IMR-90 (cell line): ENCODE data around the gene PRKD1. TPM values are rescaled to one million over a fixed set of nuclear protein-coding genes. Genes with fewer than 3 reads are reported as not detected.
A peak's percentile ranks its signal among the peaks of the same experiment; 100 is the strongest.

Experiments used
- ATAC-seq: fragments of 200-7000 bp; cut with Tn5 transposase; 2 replicates; pipeline ENCODE4 v1.9.1; 2020; ENCODE audit warnings: low read depth, mild to moderate bottlenecking, moderate library complexity
- BruUV-seq: library from RNA; stranded (reverse); fragments of 400-500 nt; replicated peaks from 2 replicates; lab custom pipeline; 2021; lab: Mats Ljungman, UMichigan
- CTCF ChIA-PET: fragments of 300-600 bp; formaldehyde crosslinking; extraction: SDS; loops from one replicate; lab custom pipeline; 2021; ENCODE audit warnings: antibody characterized with exemption; lab: Yijun Ruan, JAX
- POLR2A ChIA-PET: fragments of 300-600 bp; sonication (Branson Sonifier 250); formaldehyde crosslinking; loops from one replicate; lab custom pipeline; 2022; ENCODE audit warnings: antibody characterized with exemption; ENCODE audit not compliant: unreplicated experiment; lab: Charles Lee
- DNase-seq: peaks from one replicate; pipeline ENCODE4 v3.0.0; 2013
- H2AFZ ChIP-seq: replicated peaks from 2 replicates; pipeline ENCODE3; 2013; ENCODE audit warnings: low read length, mild to moderate bottlenecking; ENCODE audit not compliant: poor library complexity
- H2AK5ac ChIP-seq: 2 replicates; pipeline ENCODE4 v1.6.1; 2013; ENCODE audit warnings: low read depth, low read length, inconsistent platforms
- H2AK9ac ChIP-seq: replicated peaks from 2 replicates; pipeline ENCODE3; 2013; ENCODE audit warnings: mild to moderate bottlenecking, low read depth, low read length, moderate library complexity; ENCODE audit not compliant: poor library complexity
- H2BK120ac ChIP-seq: 2 replicates; pipeline ENCODE4 v1.6.1; 2013; ENCODE audit warnings: low read depth, low read length, inconsistent platforms
- H2BK15ac ChIP-seq: 3 replicates; pipeline ENCODE4 v1.6.1; 2013; ENCODE audit warnings: low read depth, low read length, inconsistent platforms
- H2BK20ac ChIP-seq: 2 replicates; pipeline ENCODE4 v1.6.1; 2013; ENCODE audit warnings: low read depth, mild to moderate bottlenecking, inconsistent platforms, low read length, moderate library complexity
- H2BK5ac ChIP-seq: 2 replicates; pipeline ENCODE4 v1.6.1; 2013; ENCODE audit warnings: mild to moderate bottlenecking, low read depth, low read length, inconsistent platforms; ENCODE audit not compliant: poor library complexity, severe bottlenecking
- H3K14ac ChIP-seq: replicated peaks from 2 replicates; pipeline ENCODE4 v1.6.1; 2013; ENCODE audit warnings: low read depth, low read length, inconsistent platforms
- H3K18ac ChIP-seq: 2 replicates; pipeline ENCODE4 v1.6.1; 2013; ENCODE audit warnings: low read depth, low read length, control low read depth
- H3K23ac ChIP-seq: 2 replicates; pipeline ENCODE4 v1.6.1; 2013; ENCODE audit warnings: low read depth, low read length, inconsistent platforms
- H3K27ac ChIP-seq: 2 replicates; pipeline ENCODE4 v1.5.1; 2013; ENCODE audit warnings: mild to moderate bottlenecking, control low read depth, low read length; ENCODE audit not compliant: insufficient read depth
- H3K27me3 ChIP-seq: 2 replicates; pipeline ENCODE4 v1.6.1; 2013; ENCODE audit warnings: low read length; ENCODE audit not compliant: control insufficient read depth, insufficient read depth
- H3K36me3 ChIP-seq: 2 replicates; pipeline ENCODE4 v1.6.1; 2013; ENCODE audit warnings: low read length, mixed read lengths; ENCODE audit not compliant: control insufficient read depth, insufficient read depth
- H3K4ac ChIP-seq: 2 replicates; pipeline ENCODE4 v1.6.1; 2013; ENCODE audit warnings: low read depth, low read length, inconsistent platforms
- H3K4me1 ChIP-seq: 2 replicates; pipeline ENCODE4 v1.6.1; 2013; ENCODE audit warnings: low read length, mixed read lengths; ENCODE audit not compliant: control insufficient read depth, insufficient read depth
- H3K4me2 ChIP-seq: 2 replicates; pipeline ENCODE4 v1.6.1; 2013; ENCODE audit warnings: low read depth, mild to moderate bottlenecking, control low read depth, low read length, moderate library complexity
- H3K4me3 ChIP-seq: 2 replicates; pipeline ENCODE4 v1.5.1; 2013; ENCODE audit warnings: low read depth, mild to moderate bottlenecking, control low read depth, low read length, moderate library complexity; ENCODE audit not compliant: insufficient read depth
- H3K56ac ChIP-seq: 2 replicates; pipeline ENCODE4 v1.6.1; 2013; ENCODE audit warnings: low read length, inconsistent platforms; ENCODE audit not compliant: insufficient read depth; ENCODE audit errors: extremely low read depth
- H3K79me1 ChIP-seq, 2 experiments: 2 replicates each; pipeline ENCODE4 v1.6.1; 2013; ENCODE audit warnings: low read length in 2 of 2, inconsistent platforms in 1 of 2, low read depth in 1 of 2
- H3K9ac ChIP-seq: 2 replicates; pipeline ENCODE4 v1.6.1; 2013; ENCODE audit warnings: low read depth, low read length, control low read depth
- H3K9me1 ChIP-seq: 2 replicates; pipeline ENCODE4 v1.6.1; 2013; ENCODE audit warnings: low read length, inconsistent platforms; ENCODE audit not compliant: insufficient read depth
- H3K9me3 ChIP-seq: 2 replicates; pipeline ENCODE4 v1.6.1; 2013; ENCODE audit warnings: low read length; ENCODE audit not compliant: control insufficient read depth, insufficient read depth
- H4K20me1 ChIP-seq: 2 replicates; pipeline ENCODE4 v1.6.1; 2013; ENCODE audit warnings: low read length, inconsistent platforms; ENCODE audit not compliant: insufficient read depth
- H4K5ac ChIP-seq: 2 replicates; pipeline ENCODE4 v1.6.1; 2013; ENCODE audit warnings: mild to moderate bottlenecking, low read depth, low read length, control low read depth
- H4K8ac ChIP-seq, 2 experiments: 2 replicates each; pipeline ENCODE4 v1.6.1; 2013; ENCODE audit warnings: low read depth in 2 of 2, low read length in 2 of 2, control low read depth in 1 of 2, inconsistent platforms in 1 of 2
- H4K91ac ChIP-seq: 2 replicates; pipeline ENCODE4 v1.6.1; 2013; ENCODE audit warnings: low read depth, low read length, inconsistent platforms; ENCODE audit not compliant: insufficient read depth
- BHLHE40 ChIP-seq: fragments of 150-350 bp; IDR thresholded peaks from 2 replicates; pipeline ENCODE4 v1.6.1; 2016; ENCODE audit warnings: mild to moderate bottlenecking, low read depth, low read length
- CHD1 ChIP-seq: IDR thresholded peaks from 2 replicates; pipeline ENCODE4 v1.6.1; 2012; ENCODE audit warnings: low read depth, low read length, improper control_type of control experiment
- MAFK ChIP-seq: IDR thresholded peaks from 2 replicates; pipeline ENCODE4 v1.6.1; 2012; ENCODE audit warnings: low read depth, low read length, improper control_type of control experiment
- NFE2L2 ChIP-seq: fragments of 150-350 bp; IDR thresholded peaks from 2 replicates; pipeline ENCODE4 v1.6.1; 2016; ENCODE audit warnings: low read depth, mild to moderate bottlenecking, low read length
- RFX5 ChIP-seq: IDR thresholded peaks from 2 replicates; pipeline ENCODE4 v1.8.0; 2012; ENCODE audit warnings: low read depth, mild to moderate bottlenecking, low read length, moderate library complexity
- WGBS, 2 experiments: methylation state at CpG; one replicate each; pipeline versions ENCODE4 v1.1.5 to v1.1.7; 2013; ENCODE audit warnings: missing lambda C conversion rate in 2 of 2; ENCODE audit not compliant: insufficient read length in 1 of 2; ENCODE audit errors: extremely low coverage in 2 of 2; 5-methylcytosine and 5-hydroxymethylcytosine counted together
- dilution Hi-C: fragments of 300-500 bp; cut with HindIII; formaldehyde crosslinking; loops from one replicate; pipeline ENCODE4 v1.14.3; 2018; ENCODE audit warnings: low sequenced_read_pairs; ENCODE audit not compliant: unreplicated experiment
- in situ Hi-C: fragments of 300-500 bp; cut with MboI; formaldehyde crosslinking; loops from 3 replicates; pipeline ENCODE4 v1.14.3; 2019; ENCODE audit warnings: low sequenced_read_pairs, inconsistent platforms, mixed read lengths
- intact Hi-C: fragments of 100-400 bp; cut with micrococcal nuclease; formaldehyde crosslinking; loops from 2 replicates; pipeline ENCODE4 v1.10.0; 2022
- polyA plus RNA-seq, 3 experiments: library from polyadenylated mRNA; depleted of rRNA; stranded (reverse); fragments of >200 nt; gene quantifications; 2 replicates each; pipeline ENCODE4 v1.2.3, GENCODE V29; 2012; ENCODE audit warnings: low replicate concordance in 1 of 3
- total RNA-seq: library from RNA; depleted of rRNA; stranded (reverse); fragments of >200 nt; gene quantifications from 2 replicates; pipeline ENCODE4 v1.2.3, GENCODE V29; 2012
- TF ChIP-seq, protein P1 (sequence below): fragments of 150-350 bp; IDR thresholded peaks from 2 replicates; pipeline ENCODE4 v1.6.1; 2017; ENCODE audit warnings: mild to moderate bottlenecking, antibody characterized with exemption, low read length, low read depth

Gene PRKD1
- total and polyA plus RNA-seq, 2 of the 4 experiments (the other 2 are of a cell fraction), result 12.9 to 14.2 TPM

- WGBS, 2 experiments, result no CpG with 5 or more reads among the region's 1 CpG
- intact Hi-C loops, result no loop called here
- no peak overlapping the region for H4K91ac ChIP-seq
- no peak overlapping the region for H3K56ac ChIP-seq
- H3K14ac ChIP-seq, result no peak overlapping the region
- no peak overlapping the region for H4K5ac ChIP-seq
- ATAC-seq (no peak), DNase-seq (no peak)
- peaks cover 0 to 7% of the 10 kb centered on the region in 2 experiments; a peak in 1 of 4 replicates for H3K79me1 ChIP-seq
- no peak overlapping the region for H4K8ac ChIP-seq
- ChIA-PET CTCF (no interaction called here), POLR2A (no interaction called here)
- H3K4me2 ChIP-seq, result no peak overlapping the region
- H3K4me1 ChIP-seq, result no peaks in the 10 kb centered on the region
- H4K20me1 ChIP-seq, result no peaks in the 10 kb centered on the region
- H2BK20ac ChIP-seq, result no peak overlapping the region
- no peaks in the 10 kb centered on the region for H3K9me3 ChIP-seq
- no peak overlapping the region for H3K4me3 ChIP-seq
- no peak overlapping the region for H2AK5ac ChIP-seq
- H2BK120ac ChIP-seq, result no peak overlapping the region
- in situ Hi-C loops, result loop anchor here (25.0 kb wide), 1 partner anchor 506 kb away; no protein-coding TSS in a partner anchor
- no peak overlapping the region for H3K23ac ChIP-seq
- no peak overlapping the region for H3K18ac ChIP-seq
- no peaks in the 10 kb centered on the region for H3K36me3 ChIP-seq
- no TSS peak for BruUV-seq
- H3K4ac ChIP-seq, result no peak overlapping the region
- H2AK9ac ChIP-seq, result no peak overlapping the region
- no peak for TF ChIP-seq RFX5
- peak; percentile 71 for TF ChIP-seq MAFK
- TF ChIP-seq, protein P1, sequence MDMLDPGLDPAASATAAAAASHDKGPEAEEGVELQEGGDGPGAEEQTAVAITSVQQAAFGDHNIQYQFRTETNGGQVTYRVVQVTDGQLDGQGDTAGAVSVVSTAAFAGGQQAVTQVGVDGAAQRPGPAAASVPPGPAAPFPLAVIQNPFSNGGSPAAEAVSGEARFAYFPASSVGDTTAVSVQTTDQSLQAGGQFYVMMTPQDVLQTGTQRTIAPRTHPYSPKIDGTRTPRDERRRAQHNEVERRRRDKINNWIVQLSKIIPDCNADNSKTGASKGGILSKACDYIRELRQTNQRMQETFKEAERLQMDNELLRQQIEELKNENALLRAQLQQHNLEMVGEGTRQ, result no peak
- TF ChIP-seq CHD1, result no peak
- no peak for TF ChIP-seq BHLHE40
- peak; percentile 68 for TF ChIP-seq NFE2L2
- H3K9me1 ChIP-seq, result no peaks in the 10 kb centered on the region
- no peak overlapping the region for H2BK5ac ChIP-seq
- H2BK15ac ChIP-seq, result no peak overlapping the region
- no peak overlapping the region for H3K9ac ChIP-seq
- H3K27me3 ChIP-seq, result no peaks in the 10 kb centered on the region
- dilution Hi-C loops, result no loop called here
- no peak overlapping the region for H2AFZ ChIP-seq
- no peak overlapping the region for H3K27ac ChIP-seq
These were observed 220.9 kb downstream of the PRKD1 start for GRCh38 chr14:29706700-29707099.
